Activated T-cell treated with anti-CD3 and anti-CD28 coated beads, Interleukin-2, amount 50 U/mL, for 72 hours (primary cell): ENCODE measurements around the gene OOEP. TPM values are rescaled to one million over a fixed set of nuclear protein-coding genes. Genes with fewer than 3 reads are reported as not detected.
"Not testable (repeated sequence)": the region's sequence is repeated elsewhere in the genome, so short reads cannot be mapped to it uniquely, and the experiment has no call there.

ENCODE experiments used
- ATAC-seq, 2 donors: fragments of 150-1000 bp; cut with Tn5 transposase; replicated peaks in 1 of 2; 2 replicates each; pipeline ENCODE4 v1.10.0; 2021; ENCODE audit warnings: moderate library complexity in 2 of 2, mild to moderate bottlenecking in 1 of 2
- DNase-seq, 2 donors: peaks; one replicate each; pipeline ENCODE4 v3.0.0; 2021 to 2022; ENCODE audit warnings: mixed read lengths in 1 of 2
- H3K27ac Mint-ChIP-seq: one replicate; pipeline ENCODE4 v1.8.0; 2022; ENCODE audit warnings: mild to moderate bottlenecking, moderate library complexity, mixed read lengths
- H3K27me3 Mint-ChIP-seq: one replicate; pipeline ENCODE4 v1.8.0; 2022; ENCODE audit warnings: low read depth, mixed read lengths
- H3K36me3 Mint-ChIP-seq, 2 donors: one replicate each; pipeline ENCODE4 v1.8.0; 2022; ENCODE audit warnings: mixed read lengths in 2 of 2, mild to moderate bottlenecking in 1 of 2; ENCODE audit not compliant: insufficient read depth in 2 of 2
- H3K4me1 Mint-ChIP-seq: one replicate; pipeline ENCODE4 v1.8.0; 2022; ENCODE audit warnings: low read depth, mixed read lengths
- H3K4me3 Mint-ChIP-seq, 2 donors: one replicate each; pipeline ENCODE4 v1.8.0; 2022; ENCODE audit warnings: mild to moderate bottlenecking in 2 of 2, mixed read lengths in 2 of 2, moderate library complexity in 2 of 2
- H3K9me3 Mint-ChIP-seq, 2 donors: one replicate each; pipeline ENCODE4 v1.8.0; 2022; ENCODE audit warnings: mixed read lengths in 2 of 2
- total RNA-seq, 2 donors: library from RNA; stranded (reverse); gene quantifications; one replicate each; pipeline ENCODE4 v1.2.3, GENCODE V29; 2022

Gene OOEP
- under 1 TPM; 0.76 to 0.77 TPM for total RNA-seq

- Mint-ChIP-seq H3K9me3 (no peaks in the 10 kb centered on the region), H3K4me1 (no peaks in the 10 kb centered on the region)
Observed at GRCh38 chr6:73369563-73369962, at the start of gene OOEP. OOEP (minus strand) TSS chr6:73369897; CDS start chr6:73369792, 105 bp downstream.

GRCh38 chr6:73418081-73418741 is 48.5 kb upstream of the OOEP start:
- Mint-ChIP-seq H3K4me3 (no peak overlapping the region), H3K4me1 (peaks cover 4% of the 10 kb centered on the region), H3K27me3 (no peaks in the 10 kb centered on the region), H3K27ac (peak overlapping the region; percentile 31), H3K36me3 (peaks cover 7% of the 10 kb centered on the region in 2 donors), H3K9me3 (no peaks in the 10 kb centered on the region)
- no peak for DNase-seq
- ATAC-seq = no peak

More at GRCh38 chr6:73369563-73369962, at the start of gene OOEP:
- no peak for DNase-seq
- ATAC-seq = no peak
- no peaks in the 10 kb centered on the region for H3K36me3 Mint-ChIP-seq
- H3K27ac Mint-ChIP-seq = no peak within 1 kb of the TSS
- no peak within 1 kb of the TSS for H3K4me3 Mint-ChIP-seq
- H3K27me3 Mint-ChIP-seq = no peaks in the 10 kb centered on the region

- no peak for ATAC-seq
- H3K36me3 Mint-ChIP-seq = peaks cover 0 to 1% of the 10 kb centered on the region in 2 donors
- H3K27ac Mint-ChIP-seq = no peak overlapping the region
- no peaks in the 10 kb centered on the region for H3K27me3 Mint-ChIP-seq
- no peak overlapping the region for H3K4me3 Mint-ChIP-seq
- H3K9me3 Mint-ChIP-seq = no peaks in the 10 kb centered on the region
- H3K4me1 Mint-ChIP-seq = no peaks in the 10 kb centered on the region
- DNase-seq = no peak
Observed at GRCh38 chr6:73413102-73413501, 43.4 kb upstream of the OOEP start.

- Mint-ChIP-seq H3K9me3 (no peaks in the 10 kb centered on the region), H3K27ac (no peak overlapping the region), H3K4me1 (no peaks in the 10 kb centered on the region), H3K27me3 (no peaks in the 10 kb centered on the region), H3K4me3 (no peak overlapping the region), H3K36me3 (no peaks in the 10 kb centered on the region)
- no peak for ATAC-seq
- no peak for DNase-seq
Observed at GRCh38 chr6:73409395-73409794, 39.7 kb upstream of the OOEP start.

GRCh38 chr6:73400656-73401055 is 31.0 kb upstream of the OOEP start:
- no peaks in the 10 kb centered on the region for H3K9me3 Mint-ChIP-seq
- peaks cover 0 to 2% of the 10 kb centered on the region in 2 donors for H3K36me3 Mint-ChIP-seq
- no peak for DNase-seq
- no peak overlapping the region for H3K27ac Mint-ChIP-seq
- no peak for ATAC-seq
- no peaks in the 10 kb centered on the region for H3K27me3 Mint-ChIP-seq
- no peak overlapping the region for H3K4me3 Mint-ChIP-seq
- no peaks in the 10 kb centered on the region for H3K4me1 Mint-ChIP-seq

GRCh38 chr6:73395875-73396274 is 26.2 kb upstream of the OOEP start:
- H3K36me3 Mint-ChIP-seq = peaks cover 0 to 2% of the 10 kb centered on the region in 2 donors
- H3K4me3 Mint-ChIP-seq = no peak overlapping the region
- H3K9me3 Mint-ChIP-seq = no peaks in the 10 kb centered on the region
- H3K27ac Mint-ChIP-seq = no peak overlapping the region
- ATAC-seq (no peak), DNase-seq (no peak)
- H3K4me1 Mint-ChIP-seq = no peaks in the 10 kb centered on the region
- H3K27me3 Mint-ChIP-seq = peaks cover 4% of the 10 kb centered on the region

GRCh38 chr6:73394577-73395354 is 25.1 kb upstream of the OOEP start, which contains the start of gene DDX43:
DDX43 (plus strand) TSS chr6:73394828; CDS start chr6:73394906, 78 bp downstream.
- Mint-ChIP-seq H3K4me3 (peak within 1 kb of the TSS; percentile 80 to 84), H3K4me1 (no peaks in the 10 kb centered on the region), H3K36me3 (peaks cover 0 to 2% of the 10 kb centered on the region in 2 donors), H3K27me3 (peaks cover 4% of the 10 kb centered on the region), H3K9me3 (no peaks in the 10 kb centered on the region), H3K27ac (peak within 1 kb of the TSS; percentile 78)
- ATAC-seq = peak; percentile 79 to 80
- DNase-seq = peak; percentile 43 to 51

- Mint-ChIP-seq H3K4me1 (peaks cover 4% of the 10 kb centered on the region), H3K27me3 (peaks cover 4% of the 10 kb centered on the region), H3K27ac (no peak overlapping the region), H3K9me3 (no peaks in the 10 kb centered on the region), H3K4me3 (no peak overlapping the region), H3K36me3 (peaks cover 0 to 2% of the 10 kb centered on the region in 2 donors)
- ATAC-seq = no peak
- DNase-seq = no peak
Observed at GRCh38 chr6:73393278-73393677, 23.6 kb upstream of the OOEP start.

GRCh38 chr6:73392188-73392587 is 22.5 kb upstream of the OOEP start:
- H3K4me1 Mint-ChIP-seq, ATAC-seq, H3K27ac Mint-ChIP-seq: not testable (repeated sequence)

GRCh38 chr6:73391675-73392074 is 22.0 kb upstream of the OOEP start:
- no peak for DNase-seq
- Mint-ChIP-seq H3K4me1 (peaks cover 4% of the 10 kb centered on the region), H3K4me3 (peak overlapping the region in 1 of 2 donors; percentile 33), H3K27me3 (peaks cover 4% of the 10 kb centered on the region), H3K36me3 (peaks cover 0 to 2% of the 10 kb centered on the region in 2 donors), H3K9me3 (no peaks in the 10 kb centered on the region), H3K27ac (peak overlapping the region; percentile 66)
- ATAC-seq = peak in 1 of 2 donors; percentile 5

More at GRCh38 chr6:73392188-73392587, 22.5 kb upstream of the OOEP start:
- H3K9me3 Mint-ChIP-seq, H3K27me3 Mint-ChIP-seq, H3K36me3 Mint-ChIP-seq, DNase-seq, H3K4me3 Mint-ChIP-seq: not testable (repeated sequence)

- H3K27ac Mint-ChIP-seq = no peak overlapping the region
- H3K36me3 Mint-ChIP-seq = no peaks in the 10 kb centered on the region
- ATAC-seq = no peak
- peaks cover 4% of the 10 kb centered on the region for H3K27me3 Mint-ChIP-seq
- peaks cover 4% of the 10 kb centered on the region for H3K4me1 Mint-ChIP-seq
- DNase-seq = no peak
- no peaks in the 10 kb centered on the region for H3K9me3 Mint-ChIP-seq
- H3K4me3 Mint-ChIP-seq = no peak overlapping the region
Observed at GRCh38 chr6:73389854-73390253, 20.2 kb upstream of the OOEP start.

GRCh38 chr6:73388800-73389512 is 19.3 kb upstream of the OOEP start:
- no peaks in the 10 kb centered on the region for H3K9me3 Mint-ChIP-seq
- peak overlapping the region; percentile 85 to 91 for H3K4me3 Mint-ChIP-seq
- peaks cover 4% of the 10 kb centered on the region for H3K4me1 Mint-ChIP-seq
- H3K27me3 Mint-ChIP-seq = peaks cover 4% of the 10 kb centered on the region
- ATAC-seq (peak; percentile 91 to 94), DNase-seq (peak; percentile 69)
- peak overlapping the region; percentile 77 for H3K27ac Mint-ChIP-seq
- H3K36me3 Mint-ChIP-seq = no peaks in the 10 kb centered on the region

GRCh38 chr6:73388433-73388799 is 18.7 kb upstream of the OOEP start:
- Mint-ChIP-seq H3K4me3 (peak overlapping the region; percentile 85 to 91), H3K9me3 (no peaks in the 10 kb centered on the region), H3K27me3 (peaks cover 4% of the 10 kb centered on the region), H3K4me1 (peaks cover 4% of the 10 kb centered on the region), H3K36me3 (no peaks in the 10 kb centered on the region), H3K27ac (peak overlapping the region; percentile 77)
- DNase-seq (no peak), ATAC-seq (peak; percentile 18)
